Fibroblast of the aortic adventitia (primary cell): ENCODE measurements around the gene XKR7. TPM values are rescaled to one million over a fixed set of nuclear protein-coding genes. Genes with fewer than 3 reads are reported as not detected.

Source experiments
- DNase-seq: peaks from one replicate; pipeline ENCODE4 v3.0.0-alpha.2; 2010; ENCODE audit warnings: low read depth
- H3K4me3 ChIP-seq: 2 replicates; pipeline ENCODE4 v1.5.1; 2011; ENCODE audit warnings: low read depth, mild to moderate bottlenecking, control low read depth, low read length, moderate library complexity
- CTCF ChIP-seq: IDR thresholded peaks from 2 replicates; pipeline ENCODE4 v1.5.1; 2011; ENCODE audit warnings: mild to moderate bottlenecking, low read length, control low read depth, inconsistent platforms; ENCODE audit not compliant: insufficient read depth
- total RNA-seq: library from RNA; depleted of rRNA; stranded (reverse); fragments of >200 nt; gene quantifications from 2 replicates; pipeline ENCODE4 v1.2.3, GENCODE V29; 2012; ENCODE audit warnings: low replicate concordance

The XKR7 gene
- total RNA-seq, 1 donor: not detected

GRCh38 chr20:32012159-32012688 lies 44.3 kb downstream of the XKR7 start:
- H3K4me3 ChIP-seq: no peak overlapping the region
- TF ChIP-seq CTCF: no peak
- DNase-seq: no peak

DNA sequence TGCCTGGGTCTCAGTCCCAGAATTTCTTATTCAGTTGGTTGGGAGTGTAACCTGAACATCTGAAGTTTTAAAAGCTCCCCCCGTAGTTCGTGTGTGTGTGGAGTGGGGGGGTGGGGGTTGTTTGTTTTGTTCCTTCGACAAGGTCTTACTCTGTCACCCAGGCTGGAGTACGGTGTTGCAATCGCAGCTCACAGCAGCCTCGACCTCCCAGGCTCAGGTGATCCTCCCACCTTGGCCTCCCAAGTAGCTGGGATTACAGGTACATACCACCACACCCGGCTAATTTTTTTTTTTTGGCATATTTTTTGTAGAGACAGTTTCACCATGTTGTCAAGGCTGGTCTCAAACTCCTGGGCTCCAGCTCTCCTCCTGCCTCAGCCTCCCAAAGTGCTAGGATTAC lies 45.4 kb downstream of the XKR7 start:
- TF ChIP-seq CTCF: no peak
- DNase-seq: no peak
- no peak overlapping the region for H3K4me3 ChIP-seq

- no peak for DNase-seq
- TF ChIP-seq CTCF: no peak
- H3K4me3 ChIP-seq: no peak overlapping the region
These were observed 49.8 kb downstream of the XKR7 start for GRCh38 chr20:32017711-32018251.

DNA sequence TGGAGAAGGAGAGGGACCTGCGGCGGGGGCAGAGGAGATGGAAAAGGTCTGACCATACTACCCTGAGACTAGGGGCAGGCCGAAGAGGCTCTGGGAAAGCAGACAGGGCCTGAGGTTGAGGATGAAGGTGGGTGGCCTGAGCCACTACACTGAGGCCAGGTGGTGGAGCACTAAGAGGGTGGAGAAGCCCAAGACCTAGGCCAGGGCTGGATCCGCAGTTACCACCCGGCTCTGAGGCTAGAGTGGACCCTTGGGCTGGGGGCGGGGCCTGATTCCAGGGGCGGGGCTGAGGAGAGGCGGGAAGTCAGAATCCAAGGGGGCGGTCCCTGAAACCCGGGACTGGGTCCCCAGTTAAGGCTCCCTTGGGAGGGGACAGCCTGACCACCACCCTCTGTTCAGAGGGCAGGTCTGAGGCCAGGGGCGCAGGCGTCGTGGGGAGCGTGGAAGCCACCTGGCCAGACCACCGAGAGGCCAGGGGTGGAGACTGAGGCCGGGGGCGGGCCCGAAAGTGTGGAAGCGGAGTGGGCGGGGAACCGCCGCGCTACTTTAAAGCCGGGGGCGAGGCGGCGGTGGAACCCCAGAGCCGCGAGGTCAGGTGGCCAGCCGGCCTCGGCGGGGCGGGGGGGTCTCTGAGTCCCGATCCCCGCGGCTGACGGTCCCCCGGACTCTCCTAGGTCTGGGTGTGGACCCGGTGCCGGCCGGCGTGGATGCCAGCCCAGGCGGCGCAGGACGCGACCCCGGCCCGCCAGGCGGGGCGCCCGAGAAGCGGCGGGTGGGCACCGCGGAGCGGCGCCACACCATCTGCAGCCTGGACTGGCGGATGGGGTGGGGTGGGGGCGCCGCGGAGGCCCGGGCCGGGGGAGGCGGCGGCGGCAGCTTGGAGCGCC lies 50.6 kb downstream of the XKR7 start:
- no peak overlapping the region for H3K4me3 ChIP-seq
- no peak for TF ChIP-seq CTCF
- DNase-seq: no peak

- no peak for TF ChIP-seq CTCF
- DNase-seq: no peak
- no peak overlapping the region for H3K4me3 ChIP-seq
These were observed 51.2 kb downstream of the XKR7 start for GRCh38 chr20:32019156-32019510.

- no peak for TF ChIP-seq CTCF
- no peak for DNase-seq
- H3K4me3 ChIP-seq: no peak overlapping the region
These were observed 51.9 kb downstream of the XKR7 start for GRCh38 chr20:32019563-32020463.
